ENCODE results near the gene HLF.

The HLF gene

GRCh38 chr17:55302407-55302787 is 37.6 kb downstream of the HLF start:
- Histone ChIP-seq H3K27ac (replicated peaks) (no peak overlapping the region), H3K27me3 (ENCODE audit: insufficient read depth, poor library complexity, severe bottlenecking) (no peaks in the 10 kb centered on the region), H3K4me3 (replicated peaks; ENCODE audit: insufficient read depth, low read length) (no peak overlapping the region)
- TF ChIP-seq REST (IDR thresholded peaks at IDR 0.05; ENCODE audit: insufficient replicate concordance, low read depth) (no peak), CTCF (IDR thresholded peaks at IDR 0.05; ENCODE audit: insufficient read depth, low read length) (no peak), GABPA (IDR thresholded peaks at IDR 0.05; ENCODE audit: low read depth) (no peak), SPI1 (IDR thresholded peaks at IDR 0.05; ENCODE audit: borderline replicate concordance, low read depth) (no peak), POLR2AphosphoS5 (IDR thresholded peaks at IDR 0.05; ENCODE audit: low read depth) (no peak)
- DNase-seq (ENCODE audit: low read depth in 1 of 2, low spot score in 1 of 2), result no peak

- DNase-seq (ENCODE audit: low read depth in 1 of 2, low spot score in 1 of 2), result no peak
- Histone ChIP-seq H3K27ac (replicated peaks) (no peak overlapping the region), H3K4me3 (replicated peaks; ENCODE audit: insufficient read depth, low read length) (no peak overlapping the region), H3K27me3 (ENCODE audit: insufficient read depth, poor library complexity, severe bottlenecking) (no peaks in the 10 kb centered on the region)
- TF ChIP-seq GABPA (IDR thresholded peaks at IDR 0.05; ENCODE audit: low read depth) (no peak), POLR2AphosphoS5 (IDR thresholded peaks at IDR 0.05; ENCODE audit: low read depth) (no peak), CTCF (IDR thresholded peaks at IDR 0.05; ENCODE audit: insufficient read depth, low read length) (no peak), REST (IDR thresholded peaks at IDR 0.05; ENCODE audit: insufficient replicate concordance, low read depth) (no peak)
Measured at GRCh38 chr17:55303008-55303493, 38.3 kb downstream of the HLF start.

- H3K27ac ChIP-seq (replicated peaks), result no peak overlapping the region
- no peak for DNase-seq (ENCODE audit: low read depth in 1 of 2, low spot score in 1 of 2)
- no peak for TF ChIP-seq POLR2AphosphoS5 (IDR thresholded peaks at IDR 0.05; ENCODE audit: low read depth)
- TF ChIP-seq CTCF (IDR thresholded peaks at IDR 0.05; ENCODE audit: insufficient read depth, low read length), result no peak
- TF ChIP-seq SPI1 (IDR thresholded peaks at IDR 0.05; ENCODE audit: borderline replicate concordance, low read depth), result no peak
- no peak for TF ChIP-seq GABPA (IDR thresholded peaks at IDR 0.05; ENCODE audit: low read depth)
- no peak for TF ChIP-seq REST (IDR thresholded peaks at IDR 0.05; ENCODE audit: insufficient replicate concordance, low read depth)
Measured at GRCh38 chr17:55303701-55304145, 39.0 kb downstream of the HLF start.

More at GRCh38 chr17:55303701-55304145, 39.0 kb downstream of the HLF start:
- no peaks in the 10 kb centered on the region for H3K27me3 ChIP-seq (ENCODE audit: insufficient read depth, poor library complexity, severe bottlenecking)
- H3K4me3 ChIP-seq (replicated peaks; ENCODE audit: insufficient read depth, low read length), result no peak overlapping the region
